ENCODE data around the gene KLC1. TPM values are rescaled to one million over a fixed set of nuclear protein-coding genes. Genes with fewer than 3 reads are reported as not detected.

KLC1 gene
- total and polyA plus RNA-seq, 10 of the 15 experiments (the other 5 are each of a cell fraction or from before 2014, with no cell fraction given): 5.5 to 137 (median 76.1) TPM

DNA sequence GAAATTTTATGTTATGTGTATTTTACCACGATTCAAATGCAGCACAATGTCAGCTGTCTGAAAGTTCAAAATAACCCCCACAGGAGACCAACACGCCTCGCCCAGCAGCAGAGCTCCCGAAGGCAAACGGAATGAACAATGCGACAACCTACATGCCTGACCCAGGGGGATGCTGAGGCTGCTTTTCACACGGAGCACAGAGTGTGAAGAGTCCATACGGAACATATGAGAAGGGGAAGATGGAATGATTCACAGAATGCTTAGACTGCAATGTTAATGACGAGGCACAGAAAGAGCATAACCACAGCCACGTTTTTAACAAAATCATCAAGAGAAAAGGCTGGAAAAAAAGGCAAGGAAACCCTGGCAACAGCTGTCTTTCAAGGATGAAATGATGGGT lies 109.2 kb downstream of the KLC1 start (continued):
- no peak for TF ChIP-seq SREBF2 (IDR thresholded peaks at IDR 0.05; ENCODE audit: low read length)
- TF ChIP-seq POLR2AphosphoS5 (IDR thresholded peaks at IDR 0.05; ENCODE audit: low read length): no peak
- TF ChIP-seq, protein P1, sequence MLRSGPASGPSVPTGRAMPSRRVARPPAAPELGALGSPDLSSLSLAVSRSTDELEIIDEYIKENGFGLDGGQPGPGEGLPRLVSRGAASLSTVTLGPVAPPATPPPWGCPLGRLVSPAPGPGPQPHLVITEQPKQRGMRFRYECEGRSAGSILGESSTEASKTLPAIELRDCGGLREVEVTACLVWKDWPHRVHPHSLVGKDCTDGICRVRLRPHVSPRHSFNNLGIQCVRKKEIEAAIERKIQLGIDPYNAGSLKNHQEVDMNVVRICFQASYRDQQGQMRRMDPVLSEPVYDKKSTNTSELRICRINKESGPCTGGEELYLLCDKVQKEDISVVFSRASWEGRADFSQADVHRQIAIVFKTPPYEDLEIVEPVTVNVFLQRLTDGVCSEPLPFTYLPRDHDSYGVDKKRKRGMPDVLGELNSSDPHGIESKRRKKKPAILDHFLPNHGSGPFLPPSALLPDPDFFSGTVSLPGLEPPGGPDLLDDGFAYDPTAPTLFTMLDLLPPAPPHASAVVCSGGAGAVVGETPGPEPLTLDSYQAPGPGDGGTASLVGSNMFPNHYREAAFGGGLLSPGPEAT (IDR thresholded peaks at IDR 0.05; ENCODE audit: low read depth): no peak

DNA sequence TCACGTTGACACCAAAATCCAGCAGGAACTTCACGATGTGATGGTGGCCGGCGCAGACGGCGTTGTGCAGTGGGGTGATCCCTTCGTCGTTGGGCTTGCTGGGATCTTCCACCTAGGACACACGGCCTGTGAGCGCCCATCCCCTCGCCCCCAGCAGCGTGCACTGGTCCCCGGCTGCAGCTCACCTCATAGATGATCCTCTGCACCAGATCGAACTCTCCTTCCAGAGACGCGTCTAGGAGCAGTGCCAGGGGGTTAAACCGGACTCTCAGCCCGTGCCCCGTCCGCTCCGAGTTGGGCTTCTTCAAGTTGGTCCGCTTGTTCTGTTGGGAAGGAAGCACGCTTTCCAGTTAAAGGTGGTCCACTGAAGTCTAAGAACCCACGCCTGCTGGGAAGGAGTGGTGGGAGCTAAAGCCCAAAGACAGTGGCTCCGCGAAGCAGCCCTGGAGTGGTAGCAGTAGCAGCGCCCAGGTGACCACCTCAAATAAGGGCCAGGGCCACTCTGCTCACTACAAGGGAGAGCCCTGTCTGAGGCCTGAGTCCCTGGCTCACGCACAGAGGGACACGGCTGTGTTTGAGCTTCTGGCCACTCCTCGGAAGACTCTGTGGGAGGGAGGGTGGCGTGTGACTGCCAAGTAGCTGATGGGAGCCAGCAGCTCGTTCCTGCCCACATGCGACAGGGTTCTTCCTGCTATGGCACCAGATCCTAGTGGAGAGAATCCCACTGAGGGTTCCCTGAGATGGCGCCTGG lies 109.9 kb downstream of the KLC1 start:
- RAD21 ChIA-PET (ENCODE audit: unreplicated experiment): no interaction called here
- POLR2A ChIA-PET: no interaction called here
- CTCF ChIA-PET: no interaction called here
- no TSS peak for BruUV-seq (replicated peaks)
- no peaks in the 10 kb centered on the region; a peak in 2 of 4 replicates for H3K36me3 ChIP-seq (ENCODE audit: control insufficient read depth in 2 of 2, insufficient read depth in 2 of 2, low read length in 1 of 2)
- H3K4me2 ChIP-seq (ENCODE audit: control insufficient read depth, insufficient read depth): no peak overlapping the region
- no peaks in the 10 kb centered on the region for H4K20me1 ChIP-seq (ENCODE audit: control insufficient read depth, insufficient read depth)
- no peak for ATAC-seq
- no peak overlapping the region for H3K9ac ChIP-seq (ENCODE audit: control insufficient read depth, insufficient read depth, low read length)
- no peaks in the 10 kb centered on the region for H3K9me3 ChIP-seq (replicated peaks; ENCODE audit: control insufficient read depth, insufficient read depth, low read length)
- H3K4me3 ChIP-seq: no peak overlapping the region
- H2AFZ ChIP-seq (ENCODE audit: control insufficient read depth, low read depth, low read length): no peak overlapping the region
- in situ Hi-C loops (cut with MboI): no loop called here
- no peaks in the 10 kb centered on the region for H3K27me3 ChIP-seq (replicated peaks in 1 of 2; ENCODE audit: control insufficient read depth in 2 of 2, insufficient read depth in 2 of 2, low read length in 1 of 2)
- no peak for FAIRE-seq
- H3K27ac ChIP-seq (ENCODE audit: control insufficient read depth, insufficient read depth): no peak overlapping the region
- H3K79me2 ChIP-seq (ENCODE audit: control insufficient read depth, insufficient read depth, low read length): no peaks in the 10 kb centered on the region
- WGBS (ENCODE audit: insufficient coverage, insufficient replicate concordance, low lambda C conversion rate, missing lambda C conversion rate): 90% methylated on average over 34 of the region's 34 CpGs
- no peak for DNase-seq (ENCODE audit: low read depth, low spot score)
- intact Hi-C loops (cut with micrococcal nuclease; ENCODE audit: unreplicated experiment): no loop called here
- no peaks in the 10 kb centered on the region for H3K4me1 ChIP-seq (ENCODE audit: control insufficient read depth, insufficient read depth, low read length)
- SMC1A ChIA-PET (ENCODE audit: uncharacterized antibody, unreplicated experiment): interaction anchor here (1.1 kb wide), 1 partner anchor 67 kb away, joined by 3 read pairs; no protein-coding TSS in a partner anchor
- no peak for TF ChIP-seq ZNF274 (IDR thresholded peaks at IDR 0.05; ENCODE audit: insufficient read depth, insufficient read length)
- TF ChIP-seq MTA3 (IDR thresholded peaks at IDR 0.05; ENCODE audit: borderline replicate concordance, low read length): no peak
- TF ChIP-seq, protein P2, sequence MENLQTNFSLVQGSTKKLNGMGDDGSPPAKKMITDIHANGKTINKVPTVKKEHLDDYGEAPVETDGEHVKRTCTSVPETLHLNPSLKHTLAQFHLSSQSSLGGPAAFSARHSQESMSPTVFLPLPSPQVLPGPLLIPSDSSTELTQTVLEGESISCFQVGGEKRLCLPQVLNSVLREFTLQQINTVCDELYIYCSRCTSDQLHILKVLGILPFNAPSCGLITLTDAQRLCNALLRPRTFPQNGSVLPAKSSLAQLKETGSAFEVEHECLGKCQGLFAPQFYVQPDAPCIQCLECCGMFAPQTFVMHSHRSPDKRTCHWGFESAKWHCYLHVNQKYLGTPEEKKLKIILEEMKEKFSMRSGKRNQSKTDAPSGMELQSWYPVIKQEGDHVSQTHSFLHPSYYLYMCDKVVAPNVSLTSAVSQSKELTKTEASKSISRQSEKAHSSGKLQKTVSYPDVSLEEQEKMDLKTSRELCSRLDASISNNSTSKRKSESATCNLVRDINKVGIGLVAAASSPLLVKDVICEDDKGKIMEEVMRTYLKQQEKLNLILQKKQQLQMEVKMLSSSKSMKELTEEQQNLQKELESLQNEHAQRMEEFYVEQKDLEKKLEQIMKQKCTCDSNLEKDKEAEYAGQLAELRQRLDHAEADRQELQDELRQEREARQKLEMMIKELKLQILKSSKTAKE (IDR thresholded peaks at IDR 0.05; ENCODE audit: low read depth, poor library complexity, severe bottlenecking): no peak
- no peak for TF ChIP-seq TBL1XR1 (IDR thresholded peaks at IDR 0.05; ENCODE audit: low read depth, low read length)
- no peak for TF ChIP-seq SREBF2 (IDR thresholded peaks at IDR 0.05; ENCODE audit: low read length)
- TF ChIP-seq BMI1 (IDR thresholded peaks at IDR 0.05; ENCODE audit: borderline replicate concordance): no peak
- TF ChIP-seq, protein P3, sequence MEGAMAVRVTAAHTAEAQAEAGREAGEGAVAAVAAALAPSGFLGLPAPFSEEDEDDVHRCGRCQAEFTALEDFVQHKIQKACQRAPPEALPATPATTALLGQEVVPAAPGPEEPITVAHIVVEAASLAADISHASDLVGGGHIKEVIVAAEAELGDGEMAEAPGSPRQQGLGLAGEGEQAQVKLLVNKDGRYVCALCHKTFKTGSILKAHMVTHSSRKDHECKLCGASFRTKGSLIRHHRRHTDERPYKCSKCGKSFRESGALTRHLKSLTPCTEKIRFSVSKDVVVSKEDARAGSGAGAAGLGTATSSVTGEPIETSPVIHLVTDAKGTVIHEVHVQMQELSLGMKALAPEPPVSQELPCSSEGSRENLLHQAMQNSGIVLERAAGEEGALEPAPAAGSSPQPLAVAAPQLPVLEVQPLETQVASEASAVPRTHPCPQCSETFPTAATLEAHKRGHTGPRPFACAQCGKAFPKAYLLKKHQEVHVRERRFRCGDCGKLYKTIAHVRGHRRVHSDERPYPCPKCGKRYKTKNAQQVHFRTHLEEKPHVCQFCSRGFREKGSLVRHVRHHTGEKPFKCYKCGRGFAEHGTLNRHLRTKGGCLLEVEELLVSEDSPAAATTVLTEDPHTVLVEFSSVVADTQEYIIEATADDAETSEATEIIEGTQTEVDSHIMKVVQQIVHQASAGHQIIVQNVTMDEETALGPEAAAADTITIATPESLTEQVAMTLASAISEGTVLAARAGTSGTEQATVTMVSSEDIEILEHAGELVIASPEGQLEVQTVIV (IDR thresholded peaks at IDR 0.05; ENCODE audit: borderline replicate concordance, partially characterized antibody): no peak
- TF ChIP-seq, protein P4, sequence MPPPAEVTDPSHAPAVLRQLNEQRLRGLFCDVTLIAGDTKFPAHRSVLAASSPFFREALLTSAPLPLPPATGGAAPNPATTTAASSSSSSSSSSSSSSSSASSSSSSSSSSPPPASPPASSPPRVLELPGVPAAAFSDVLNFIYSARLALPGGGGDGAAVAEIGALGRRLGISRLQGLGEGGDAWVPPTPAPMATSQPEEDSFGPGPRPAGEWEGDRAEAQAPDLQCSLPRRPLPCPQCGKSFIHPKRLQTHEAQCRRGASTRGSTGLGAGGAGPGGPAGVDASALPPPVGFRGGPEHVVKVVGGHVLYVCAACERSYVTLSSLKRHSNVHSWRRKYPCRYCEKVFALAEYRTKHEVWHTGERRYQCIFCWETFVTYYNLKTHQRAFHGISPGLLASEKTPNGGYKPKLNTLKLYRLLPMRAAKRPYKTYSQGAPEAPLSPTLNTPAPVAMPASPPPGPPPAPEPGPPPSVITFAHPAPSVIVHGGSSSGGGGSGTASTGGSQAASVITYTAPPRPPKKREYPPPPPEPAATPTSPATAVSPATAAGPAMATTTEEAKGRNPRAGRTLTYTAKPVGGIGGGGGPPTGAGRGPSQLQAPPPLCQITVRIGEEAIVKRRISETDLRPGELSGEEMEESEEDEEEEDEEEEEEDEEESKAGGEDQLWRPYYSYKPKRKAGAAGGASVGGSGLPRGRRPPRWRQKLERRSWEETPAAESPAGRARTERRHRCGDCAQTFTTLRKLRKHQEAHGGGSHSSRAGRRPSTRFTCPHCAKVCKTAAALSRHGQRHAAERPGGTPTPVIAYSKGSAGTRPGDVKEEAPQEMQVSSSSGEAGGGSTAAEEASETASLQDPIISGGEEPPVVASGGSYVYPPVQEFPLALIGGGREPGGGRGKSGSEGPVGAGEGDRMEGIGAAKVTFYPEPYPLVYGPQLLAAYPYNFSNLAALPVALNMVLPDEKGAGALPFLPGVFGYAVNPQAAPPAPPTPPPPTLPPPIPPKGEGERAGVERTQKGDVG (CRISPR knock-in tag; IDR thresholded peaks at IDR 0.05): no peak
- no peak for TF ChIP-seq NFYA (IDR thresholded peaks at IDR 0.05; ENCODE audit: borderline replicate concordance, low read depth, low read length)
- TF ChIP-seq NR2C2 (IDR thresholded peaks at IDR 0.05; ENCODE audit: borderline replicate concordance, control insufficient read depth, insufficient read length, low read depth): no peak

Measured in GM12878 (cell line).